Stimulated activated CD4-positive, alpha-beta T cell treated with anti-CD3 and anti-CD28 coated beads, Interleukin-1b, Interleukin-23, amount 100 ng/mL, for 1 hour (primary cell): ENCODE data around the gene AGXT.

ENCODE experiments used
- DNase-seq, 2 donors: peaks; one replicate each; pipeline ENCODE4 v3.0.0-alpha.2; 2020; ENCODE audit warnings: low read depth in 2 of 2

AGXT gene

DNA sequence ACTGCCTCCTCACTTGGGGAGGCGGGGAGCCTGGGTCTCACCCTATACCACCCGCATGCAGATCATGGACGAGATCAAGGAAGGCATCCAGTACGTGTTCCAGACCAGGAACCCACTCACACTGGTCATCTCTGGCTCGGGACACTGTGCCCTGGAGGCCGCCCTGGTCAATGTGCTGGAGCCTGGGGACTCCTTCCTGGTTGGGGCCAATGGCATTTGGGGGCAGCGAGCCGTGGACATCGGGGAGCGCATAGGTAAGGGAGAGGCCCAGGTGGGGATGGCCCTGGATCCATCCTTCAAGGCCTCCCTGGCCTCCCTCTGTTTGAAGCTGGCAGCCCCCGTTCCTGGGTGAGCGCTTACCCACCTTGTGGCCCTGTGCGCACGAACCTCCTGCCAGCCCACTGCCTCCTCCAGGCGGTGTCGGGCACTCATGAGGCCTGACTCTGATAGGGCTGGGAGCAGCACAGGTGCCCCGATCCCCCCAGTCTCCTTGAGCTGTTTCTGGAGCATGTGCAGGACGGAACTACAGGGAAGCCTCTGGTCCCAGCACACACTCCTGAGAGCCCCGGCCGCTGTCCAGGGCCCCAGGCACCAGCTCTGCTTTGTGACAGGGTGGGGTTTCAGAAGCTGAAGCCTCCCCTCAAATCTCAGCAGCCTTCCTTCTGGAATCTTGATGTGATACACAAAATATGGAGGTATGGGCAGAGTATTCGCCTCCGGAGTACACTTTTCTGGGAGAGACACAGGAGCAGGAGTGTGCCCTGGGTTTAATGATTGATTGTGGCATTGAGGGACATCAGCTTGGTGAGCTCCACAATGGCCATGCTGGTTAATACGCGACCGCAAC, 708 bp downstream of the AGXT start:
- no peak for DNase-seq

DNA sequence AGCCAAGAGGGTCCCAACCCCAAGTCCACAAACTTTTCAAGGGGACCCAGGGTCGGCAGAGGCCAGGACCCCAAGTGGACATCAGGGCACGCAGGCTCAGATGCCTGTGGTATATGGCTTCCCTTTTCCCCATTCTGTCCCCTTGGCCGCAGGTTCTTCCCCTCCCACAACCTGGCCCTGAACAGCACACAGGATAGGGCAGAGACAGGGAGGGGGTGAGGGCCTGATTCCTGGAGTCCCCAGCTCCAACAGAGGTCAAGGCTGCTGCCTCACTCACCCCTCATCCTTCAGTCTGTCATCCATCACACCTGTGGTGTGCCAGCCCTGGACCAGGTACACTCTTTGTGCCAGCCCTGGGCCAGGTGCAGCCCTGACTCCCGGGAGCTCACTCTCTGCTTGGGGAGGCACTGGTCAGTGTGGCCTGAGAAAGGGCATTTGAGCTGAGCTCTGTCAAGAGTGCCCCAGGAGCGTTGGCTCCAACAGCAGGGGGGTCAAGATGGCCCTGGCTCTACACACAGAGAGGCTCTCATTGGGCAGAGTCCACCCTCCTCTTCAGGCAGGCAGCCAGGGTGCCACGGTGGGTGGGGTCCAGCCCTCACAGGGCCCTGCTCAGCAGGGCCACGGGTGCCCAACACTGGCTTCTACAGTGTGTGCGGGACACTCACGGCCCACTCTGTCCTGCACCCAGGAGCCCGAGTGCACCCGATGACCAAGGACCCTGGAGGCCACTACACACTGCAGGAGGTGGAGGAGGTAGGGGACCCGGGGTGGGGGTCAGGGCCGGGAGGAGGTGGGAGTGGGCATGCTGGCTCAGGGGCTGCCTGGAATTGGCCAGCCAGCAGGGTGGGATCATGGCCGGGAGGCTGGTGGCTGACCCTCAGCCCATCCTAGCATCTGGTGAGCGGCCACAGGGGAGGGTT, 1.6 kb downstream of the AGXT start:
- DNase-seq, result no peak

DNA sequence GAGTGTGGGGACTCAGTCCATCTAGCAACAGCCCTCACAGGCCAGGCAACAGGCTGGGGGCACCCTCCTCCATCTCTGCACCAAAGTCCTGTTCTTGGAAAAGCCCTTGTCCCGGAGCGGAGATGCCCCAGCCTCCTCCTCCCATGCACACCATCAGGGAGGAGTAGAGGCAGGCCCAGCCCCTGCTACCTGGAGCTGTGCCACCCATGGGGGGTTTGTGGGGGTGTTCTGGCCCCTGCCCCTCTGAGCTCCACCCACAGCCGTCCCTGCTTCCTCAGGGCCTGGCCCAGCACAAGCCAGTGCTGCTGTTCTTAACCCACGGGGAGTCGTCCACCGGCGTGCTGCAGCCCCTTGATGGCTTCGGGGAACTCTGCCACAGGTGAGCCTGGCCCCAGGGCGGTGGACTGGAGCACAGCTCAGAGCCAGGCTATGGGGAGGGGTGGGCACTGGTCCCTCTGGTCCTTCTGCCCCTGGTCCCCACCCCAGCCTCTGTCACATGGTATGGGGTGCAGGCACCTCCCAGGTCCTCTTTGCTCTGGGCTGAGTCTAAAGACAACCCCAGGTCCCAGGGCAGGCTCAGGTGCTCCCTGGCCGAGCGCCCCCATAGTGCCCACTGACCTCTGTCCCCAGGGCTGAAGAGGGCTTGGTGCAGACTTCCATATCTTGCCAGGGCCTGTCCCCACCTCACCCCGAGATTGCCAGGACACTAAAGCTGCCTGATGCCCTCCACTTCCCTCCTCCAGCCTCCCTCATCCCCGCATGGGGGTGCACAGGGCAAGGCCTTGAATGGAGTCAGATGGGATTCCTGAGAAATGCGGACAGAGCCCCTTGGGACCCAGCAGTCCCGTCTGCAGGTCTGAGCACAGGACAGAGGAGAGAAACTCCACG, 2.7 kb downstream of the AGXT start:
- no peak for DNase-seq

DNA sequence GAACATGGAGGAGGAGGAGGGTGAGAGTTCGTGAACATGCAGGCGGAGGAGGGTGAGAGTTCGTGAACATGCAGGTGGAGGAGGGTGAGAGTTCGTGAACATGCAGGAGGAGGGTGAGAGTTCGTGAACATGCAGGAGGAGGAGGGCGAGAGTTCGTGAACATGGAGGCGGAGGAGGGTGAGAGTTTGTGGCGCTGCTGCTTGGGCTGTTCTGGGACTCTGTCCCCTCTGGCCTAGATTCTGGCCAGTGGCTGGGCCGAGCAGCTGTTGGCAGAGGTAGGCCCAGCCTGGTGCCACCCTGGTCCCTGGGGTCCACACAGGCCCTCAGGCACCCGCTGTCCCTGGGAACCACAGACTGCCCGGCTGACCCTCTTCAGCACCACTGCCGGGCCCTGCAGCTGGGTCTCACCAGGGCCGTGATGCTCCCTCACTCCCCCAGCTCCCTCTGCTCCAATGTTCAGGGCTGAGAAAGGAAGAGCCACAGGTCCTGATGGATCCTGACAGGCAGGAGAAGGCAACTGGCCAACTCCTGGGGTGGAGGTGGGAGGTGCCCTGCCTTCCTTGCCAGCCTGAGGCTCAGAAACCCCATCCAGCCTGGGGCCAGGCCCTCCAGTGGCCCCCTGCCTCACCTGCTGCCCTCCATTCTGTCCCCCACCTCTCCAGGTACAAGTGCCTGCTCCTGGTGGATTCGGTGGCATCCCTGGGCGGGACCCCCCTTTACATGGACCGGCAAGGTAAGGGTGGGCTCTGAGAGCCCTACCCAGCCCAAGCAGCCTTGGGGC, 3.9 kb downstream of the AGXT start:
- DNase-seq, result no peak

DNA sequence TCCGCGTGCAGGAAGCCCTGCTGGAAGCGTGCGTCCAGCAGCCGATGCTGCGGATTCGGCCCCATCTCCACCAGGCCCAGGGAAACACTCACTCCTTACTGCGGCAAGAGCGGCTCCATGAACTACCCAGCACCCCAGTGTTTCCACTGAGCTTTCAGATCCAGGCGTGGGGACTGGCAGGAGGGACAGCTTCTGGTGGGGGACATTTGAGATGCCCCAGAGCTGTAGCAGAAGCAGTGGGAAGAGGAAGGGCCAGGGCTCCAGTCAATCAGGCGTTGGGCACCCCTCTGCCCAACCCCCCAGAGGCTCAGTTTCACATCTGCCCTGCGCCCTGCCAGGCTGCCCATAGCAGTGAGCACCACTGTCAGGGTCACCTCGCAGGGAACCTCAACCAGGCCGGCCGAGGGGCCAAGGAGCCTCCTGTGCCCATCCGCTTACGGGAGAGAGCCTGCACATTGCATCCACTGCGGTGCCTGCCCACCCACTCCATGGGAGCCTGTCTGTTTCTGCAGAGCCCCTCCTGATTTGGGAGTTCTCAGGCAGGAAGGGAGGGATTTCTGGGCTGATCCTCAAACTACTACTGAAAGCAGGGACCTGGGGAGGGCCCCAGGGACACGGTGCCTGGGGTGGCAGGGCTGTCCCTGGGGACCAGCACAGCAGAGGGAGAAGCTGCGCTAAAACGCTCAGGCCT, 4.6 kb downstream of the AGXT start:
- DNase-seq, result no peak

GRCh38 chr2:240873805-240874714, 5.4 kb downstream of the AGXT start:
- DNase-seq, result no peak

DNA sequence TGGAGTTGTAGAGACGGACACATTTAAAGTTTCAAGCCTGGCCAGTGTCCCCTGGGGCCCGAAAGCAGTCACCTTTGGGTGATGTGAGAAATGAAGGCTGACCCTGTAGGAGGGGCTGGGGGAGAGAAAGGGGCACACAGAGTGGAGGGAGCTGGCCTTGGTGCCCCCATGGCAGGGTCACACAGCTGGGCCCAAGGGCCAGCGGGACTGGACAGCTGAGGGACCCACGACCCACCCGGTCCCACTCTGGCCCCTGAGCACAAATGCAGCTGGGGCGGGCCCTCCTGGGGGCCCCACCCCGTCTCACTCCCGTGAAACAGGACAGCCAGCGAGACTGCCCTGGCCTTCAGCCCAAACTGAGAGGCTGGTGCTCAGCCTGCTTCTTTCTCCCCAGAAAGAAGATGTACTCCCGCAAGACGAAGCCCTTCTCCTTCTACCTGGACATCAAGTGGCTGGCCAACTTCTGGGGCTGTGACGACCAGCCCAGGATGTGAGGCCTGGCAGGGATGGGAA, 6.1 kb downstream of the AGXT start:
- DNase-seq, result no peak

DNA sequence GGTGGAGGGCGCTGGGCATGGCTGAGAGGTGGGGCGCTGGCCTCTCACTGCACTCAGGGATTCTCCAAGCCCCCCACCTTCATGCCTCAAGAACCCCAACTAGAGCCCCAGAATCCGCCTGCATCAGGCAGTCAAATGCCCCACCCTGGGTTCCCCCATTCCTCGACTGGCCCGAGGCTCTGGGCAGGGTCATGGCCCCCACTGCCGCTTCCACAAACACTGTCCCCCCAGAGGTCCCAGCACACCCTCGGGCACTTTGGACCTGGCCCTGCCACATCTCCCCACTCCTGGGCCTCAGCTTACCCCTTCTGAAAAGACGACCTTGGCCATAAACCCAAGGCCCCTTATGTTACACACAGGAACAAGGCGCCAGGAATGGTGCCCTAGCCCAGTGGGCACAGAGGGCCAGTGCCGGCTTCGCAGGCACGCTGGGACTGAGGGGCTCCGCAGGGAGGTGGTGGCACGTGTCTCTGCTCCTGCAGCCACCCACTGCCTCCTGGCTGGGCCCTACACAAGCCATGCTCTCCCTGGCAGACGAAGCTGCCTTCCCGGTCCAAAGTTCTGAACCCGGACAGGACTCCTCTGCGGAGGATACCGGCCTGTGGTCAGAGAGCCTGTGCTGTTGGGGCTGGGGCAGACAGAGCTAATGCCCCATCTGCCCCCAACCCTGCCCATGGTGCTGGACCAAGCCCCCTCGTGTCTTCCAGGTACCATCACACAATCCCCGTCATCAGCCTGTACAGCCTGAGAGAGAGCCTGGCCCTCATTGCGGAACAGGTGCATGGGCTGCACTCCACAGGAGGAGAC, 6.8 kb downstream of the AGXT start:
- no peak for DNase-seq

DNA sequence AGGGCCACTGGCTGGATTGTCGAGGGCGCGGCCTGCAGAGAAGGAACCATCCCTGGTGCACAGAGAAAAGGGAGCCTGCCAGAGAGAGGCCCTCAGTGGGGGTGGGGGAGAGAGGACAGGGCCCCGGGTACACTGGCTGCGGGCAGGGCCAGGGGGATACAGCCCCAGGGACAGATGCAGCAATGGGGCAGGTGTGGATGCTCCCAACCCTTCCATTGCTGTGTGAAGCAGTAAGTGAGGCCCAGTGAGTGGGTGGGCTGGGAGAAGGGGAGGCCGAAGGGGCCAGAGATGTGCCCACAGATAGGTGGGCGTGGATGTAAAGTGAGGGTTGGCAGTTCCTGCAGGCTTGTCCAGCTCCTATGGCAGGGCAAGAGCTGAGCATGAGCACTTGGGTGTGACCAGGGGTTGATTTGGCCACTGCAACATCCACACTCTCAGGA, 7.4 kb downstream of the AGXT start:
- no peak for DNase-seq

GRCh38 chr2:240876475-240877251, 8.0 kb downstream of the AGXT start:
- no peak for DNase-seq

GRCh38 chr2:240877460-240878340, 9.1 kb downstream of the AGXT start:
- no peak for DNase-seq

- no peak for DNase-seq
These were observed 9.8 kb downstream of the AGXT start for GRCh38 chr2:240878341-240878936.

DNA sequence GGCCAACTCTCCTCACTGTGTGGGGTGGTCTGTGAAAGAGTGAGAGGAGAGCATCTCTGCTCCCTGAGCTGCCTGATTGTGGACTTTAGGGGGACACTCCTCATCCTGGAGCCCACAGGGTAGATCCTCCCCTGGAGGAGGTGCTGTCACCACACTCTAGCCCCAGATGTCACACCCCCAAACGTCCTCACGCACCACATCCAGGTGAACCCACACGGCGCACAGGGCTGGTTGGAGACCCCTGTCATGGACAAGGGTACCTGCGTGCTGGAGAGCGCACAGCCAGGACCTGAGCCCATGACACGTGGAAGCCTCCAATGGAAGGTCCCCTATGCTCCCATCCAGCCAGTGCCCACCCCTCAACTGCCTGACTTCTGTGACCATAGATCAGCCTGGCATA, 10.5 kb downstream of the AGXT start:
- DNase-seq, result no peak

- no peak for DNase-seq
These were observed 13.3 kb downstream of the AGXT start for GRCh38 chr2:240881913-240882312.

DNA sequence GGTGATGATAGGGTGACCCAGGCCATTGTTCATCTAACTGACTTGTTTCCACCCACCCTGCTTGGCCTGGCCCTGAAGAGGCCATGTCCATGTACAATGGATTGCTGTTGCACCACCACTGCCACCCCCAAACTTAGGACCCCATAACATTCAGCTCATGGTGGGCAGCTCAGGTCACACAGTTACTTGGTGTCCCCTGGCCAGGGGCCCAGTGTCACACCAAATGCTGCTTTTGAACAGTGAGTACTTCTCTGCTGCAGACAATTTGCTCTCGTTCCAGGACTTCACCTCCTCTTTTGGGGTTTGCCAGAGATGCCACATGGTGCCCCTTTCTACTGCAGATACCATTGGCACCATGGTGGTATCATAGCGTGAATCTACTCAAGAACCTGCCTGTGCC, 15.6 kb downstream of the AGXT start:
- no peak for DNase-seq

GRCh38 chr2:240884745-240885144, 16.1 kb downstream of the AGXT start:
- no peak for DNase-seq
